ENCODE results near the gene BRD4.

The BRD4 gene

GRCh38 chr19:15290166-15290565 lies 42.2 kb downstream of the BRD4 start:
- DNase-seq (ENCODE audit: low spot score), result no peak

GRCh38 chr19:15289673-15290072 lies 42.7 kb downstream of the BRD4 start:
- DNase-seq (ENCODE audit: low spot score), result no peak

- DNase-seq (ENCODE audit: low spot score), result no peak
These were observed 44.0 kb downstream of the BRD4 start for GRCh38 chr19:15288146-15288963.

GRCh38 chr19:15287496-15287895 lies 44.8 kb downstream of the BRD4 start:
- DNase-seq (ENCODE audit: low spot score), result no peak

- DNase-seq (ENCODE audit: low spot score), result no peak
These were observed 45.5 kb downstream of the BRD4 start for GRCh38 chr19:15286688-15287365.

- DNase-seq (ENCODE audit: low spot score), result no peak
These were observed 46.3 kb downstream of the BRD4 start for GRCh38 chr19:15285896-15286591.

- DNase-seq (ENCODE audit: low spot score), result no peak
These were observed 47.4 kb downstream of the BRD4 start for GRCh38 chr19:15284896-15285295.

GRCh38 chr19:15284091-15284490 lies 48.2 kb downstream of the BRD4 start:
- no peak for DNase-seq (ENCODE audit: low spot score)

GRCh38 chr19:15283141-15283883 lies 49.0 kb downstream of the BRD4 start:
- DNase-seq (ENCODE audit: low spot score), result no peak

- DNase-seq (ENCODE audit: low spot score), result no peak
These were observed 50.0 kb downstream of the BRD4 start for GRCh38 chr19:15282311-15282705.

GRCh38 chr19:15280915-15281683 lies 51.2 kb downstream of the BRD4 start:
- peak; percentile 80 for DNase-seq (ENCODE audit: low spot score)

GRCh38 chr19:15280048-15280725 lies 52.2 kb downstream of the BRD4 start:
- DNase-seq (ENCODE audit: low spot score), result peak; percentile 86

- DNase-seq (ENCODE audit: low spot score), result peak; percentile 13
These were observed 52.9 kb downstream of the BRD4 start for GRCh38 chr19:15279326-15279904.

- DNase-seq (ENCODE audit: low spot score), result no peak
These were observed 55.6 kb downstream of the BRD4 start for GRCh38 chr19:15276620-15277215.

GRCh38 chr19:15274477-15274876 lies 57.9 kb downstream of the BRD4 start:
- DNase-seq (ENCODE audit: low spot score), result no peak

GRCh38 chr19:15269806-15270205 lies 62.5 kb downstream of the BRD4 start:
- no peak for DNase-seq (ENCODE audit: low spot score)

- no peak for DNase-seq (ENCODE audit: low spot score)
These were observed 63.4 kb downstream of the BRD4 start for GRCh38 chr19:15268928-15269253.

GRCh38 chr19:15268192-15268927 lies 64.0 kb downstream of the BRD4 start:
- no peak for DNase-seq (ENCODE audit: low spot score)

- no peak for DNase-seq (ENCODE audit: low spot score)
These were observed 65.7 kb downstream of the BRD4 start for GRCh38 chr19:15266683-15267082.
